Suprapubic skin (tissue), 4 donors: ENCODE data around the gene AXDND1.

Experiments
- POLR2A ChIP-seq, 2 donors: fragments of 450-650 bp; IDR thresholded peaks; one replicate each; pipeline ENCODE4 v1.6.1; 2017; ENCODE audit warnings: antibody characterized with exemption in 2 of 2, mild to moderate bottlenecking in 2 of 2, moderate library complexity in 2 of 2
- POLR2AphosphoS5 ChIP-seq, 3 donors: sonication (generic); formaldehyde crosslinking; IDR thresholded peaks; one replicate each; pipeline ENCODE4 v1.6.1; 2017; ENCODE audit warnings: antibody characterized with exemption in 3 of 3
- TF ChIP-seq, protein P1 (sequence below), 2 donors: fragments of 200-600 bp in 1 of 2; fragments of 450-650 bp in 1 of 2; sonication (generic) in 1 of 2; IDR thresholded peaks; one replicate each; pipeline ENCODE4 v1.5.1; 2016 to 2019; ENCODE audit warnings: antibody characterized with exemption in 2 of 2, mild to moderate bottlenecking in 1 of 2, moderate library complexity in 1 of 2

DNA sequence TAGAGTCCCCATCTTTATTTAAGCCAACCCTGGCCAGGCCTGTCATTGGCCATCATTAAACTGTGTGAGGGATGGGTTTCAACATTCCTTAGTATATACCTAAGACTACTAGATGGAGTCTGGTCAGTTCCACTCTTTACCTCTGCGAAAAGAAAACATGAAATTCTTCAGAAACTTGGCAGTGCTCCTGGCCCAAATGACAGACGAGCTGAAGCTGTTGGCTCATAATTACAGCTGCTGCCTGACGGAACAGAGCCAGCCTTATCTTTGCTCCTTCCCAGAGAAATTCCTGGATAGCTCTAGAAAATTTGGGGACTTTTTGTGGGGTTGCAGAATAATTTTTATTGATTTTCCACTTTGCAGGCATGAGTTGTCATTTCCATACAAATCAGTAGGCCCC, 179.6 kb downstream of the AXDND1 start:
- TF ChIP-seq, protein P1, sequence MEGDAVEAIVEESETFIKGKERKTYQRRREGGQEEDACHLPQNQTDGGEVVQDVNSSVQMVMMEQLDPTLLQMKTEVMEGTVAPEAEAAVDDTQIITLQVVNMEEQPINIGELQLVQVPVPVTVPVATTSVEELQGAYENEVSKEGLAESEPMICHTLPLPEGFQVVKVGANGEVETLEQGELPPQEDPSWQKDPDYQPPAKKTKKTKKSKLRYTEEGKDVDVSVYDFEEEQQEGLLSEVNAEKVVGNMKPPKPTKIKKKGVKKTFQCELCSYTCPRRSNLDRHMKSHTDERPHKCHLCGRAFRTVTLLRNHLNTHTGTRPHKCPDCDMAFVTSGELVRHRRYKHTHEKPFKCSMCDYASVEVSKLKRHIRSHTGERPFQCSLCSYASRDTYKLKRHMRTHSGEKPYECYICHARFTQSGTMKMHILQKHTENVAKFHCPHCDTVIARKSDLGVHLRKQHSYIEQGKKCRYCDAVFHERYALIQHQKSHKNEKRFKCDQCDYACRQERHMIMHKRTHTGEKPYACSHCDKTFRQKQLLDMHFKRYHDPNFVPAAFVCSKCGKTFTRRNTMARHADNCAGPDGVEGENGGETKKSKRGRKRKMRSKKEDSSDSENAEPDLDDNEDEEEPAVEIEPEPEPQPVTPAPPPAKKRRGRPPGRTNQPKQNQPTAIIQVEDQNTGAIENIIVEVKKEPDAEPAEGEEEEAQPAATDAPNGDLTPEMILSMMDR (IDR thresholded peaks at IDR 0.05) = no peak
- TF ChIP-seq POLR2A (IDR thresholded peaks at IDR 0.05) (no peak), POLR2AphosphoS5 (IDR thresholded peaks at IDR 0.05) (no peak)
